Endothelial cell of umbilical vein (primary cell): ENCODE data around the gene PNLIPRP2. TPM values are rescaled to one million over a fixed set of nuclear protein-coding genes. Genes with fewer than 3 reads are reported as not detected.

ENCODE experiments used
- BruUV-seq: library from RNA; stranded (reverse); fragments of 400-500 nt; replicated peaks from 2 replicates; lab custom pipeline; 2021; lab: Mats Ljungman, UMichigan
- CTCF ChIA-PET: fragments of 300-600, 350-600 bp; sonication (Branson Sonifier 250); formaldehyde crosslinking; loops from one replicate; lab custom pipeline; 2021; ENCODE audit warnings: antibody characterized with exemption, inconsistent platforms; lab: Charles Lee
- POLR2A ChIA-PET: fragments of 300-600, 350-600 bp; sonication (Branson Sonifier 250); formaldehyde crosslinking; loops from one replicate; lab custom pipeline; 2021; ENCODE audit warnings: antibody characterized with exemption, inconsistent platforms; lab: Charles Lee
- DNase-seq: peaks from one replicate; pipeline ENCODE4 v3.0.0-alpha.2; 2011; ENCODE audit warnings: low read depth, low spot score
- FAIRE-seq: peaks from 2 replicates; lab custom pipeline; 2011; peaks lifted over from hg19 to GRCh38; lab: Jason Lieb, UNC
- H2AFZ ChIP-seq: 2 replicates; pipeline ENCODE4 v1.6.0; 2012; ENCODE audit warnings: low read depth, low read length, control low read depth, inconsistent platforms
- H3K27ac ChIP-seq: 2 replicates; pipeline ENCODE4 v1.5.1; 2011; ENCODE audit warnings: low read depth, mild to moderate bottlenecking, control low read depth, low read length, moderate library complexity; ENCODE audit not compliant: insufficient read depth
- H3K27me3 ChIP-seq, 2 experiments: 2 replicates each; pipeline versions ENCODE4 v1.6.0 to v1.6.1; 2011; ENCODE audit warnings: low read length in 2 of 2, mixed read lengths in 1 of 2; ENCODE audit not compliant: control insufficient read depth in 2 of 2, insufficient read depth in 2 of 2
- H3K36me3 ChIP-seq, 2 experiments: 2 replicates in 1 of 2; 3 replicates in 1 of 2; pipeline ENCODE4 v1.5.1; 2011; ENCODE audit warnings: low read length in 2 of 2, mild to moderate bottlenecking in 1 of 2, moderate library complexity in 1 of 2; ENCODE audit not compliant: control insufficient read depth in 2 of 2, insufficient read depth in 2 of 2; ENCODE audit errors: extremely low read depth in 1 of 2
- H3K4me1 ChIP-seq: 3 replicates; pipeline ENCODE4 v1.5.1; 2011; ENCODE audit warnings: mild to moderate bottlenecking, low read length; ENCODE audit not compliant: control insufficient read depth, insufficient read depth; ENCODE audit errors: extremely low read depth
- H3K4me2 ChIP-seq: 2 replicates; pipeline ENCODE4 v1.6.1; 2011; ENCODE audit warnings: low read length, control low read depth, mixed read lengths; ENCODE audit not compliant: insufficient read depth
- H3K4me3 ChIP-seq, 3 experiments: fragments of 200-600 bp in 1 of 3; sonication (generic), shearing (Covaris generic) in 1 of 3; replicated peaks in 1 of 3; 2 replicates each; pipeline ENCODE4 v1.5.1; 2011 to 2016; ENCODE audit warnings: control low read depth in 3 of 3, low read length in 3 of 3, mild to moderate bottlenecking in 2 of 3, inconsistent platforms in 1 of 3, low read depth in 1 of 3, moderate library complexity in 1 of 3; ENCODE audit not compliant: insufficient read depth in 1 of 3
- H3K79me2 ChIP-seq: 2 replicates; pipeline ENCODE4 v1.6.0; 2012; ENCODE audit warnings: low read length, inconsistent platforms; ENCODE audit not compliant: control insufficient read depth, insufficient read depth
- H3K9ac ChIP-seq: replicated peaks from 2 replicates; pipeline ENCODE3; 2011; ENCODE audit warnings: low read length, control low read depth; ENCODE audit not compliant: insufficient read depth; ENCODE audit errors: extremely low read depth
- H3K9me1 ChIP-seq: replicated peaks from 3 replicates; pipeline ENCODE4 v1.6.0; 2011; ENCODE audit warnings: mild to moderate bottlenecking, low read length; ENCODE audit not compliant: control insufficient read depth, insufficient read depth; ENCODE audit errors: extremely low read depth
- H3K9me3 ChIP-seq: replicated peaks from 2 replicates; pipeline ENCODE4 v1.5.1; 2012; ENCODE audit warnings: low read length, inconsistent platforms; ENCODE audit not compliant: control insufficient read depth, insufficient read depth
- H4K20me1 ChIP-seq: replicated peaks from 2 replicates; pipeline ENCODE3; 2011; ENCODE audit warnings: mild to moderate bottlenecking, low read length; ENCODE audit not compliant: control insufficient read depth, insufficient read depth; ENCODE audit errors: extremely low read depth
- CTCF ChIP-seq, 2 donors: IDR thresholded peaks; 1 replicate in 1 of 2; 2 replicates in 1 of 2; pipeline ENCODE4 v1.5.1; 2011; ENCODE audit warnings: low read length in 2 of 2, mild to moderate bottlenecking in 2 of 2, moderate library complexity in 2 of 2, control low read depth in 1 of 2, inconsistent platforms in 1 of 2, low read depth in 1 of 2; ENCODE audit not compliant: insufficient read depth in 1 of 2; ENCODE audit errors: extremely low read depth in 1 of 2
- EZH2 ChIP-seq: IDR thresholded peaks from 2 replicates; pipeline ENCODE4 v1.6.1; 2012; ENCODE audit warnings: borderline replicate concordance, low read depth, mild to moderate bottlenecking, moderate library complexity, low read length, inconsistent platforms; ENCODE audit not compliant: severe bottlenecking
- FOS ChIP-seq: IDR thresholded peaks from 2 replicates; pipeline ENCODE4 v1.6.1; 2011; ENCODE audit warnings: mild to moderate bottlenecking, low read length, moderate library complexity, borderline replicate concordance; ENCODE audit not compliant: insufficient read depth
- GATA2 ChIP-seq: IDR thresholded peaks from 2 replicates; pipeline ENCODE4 v1.7.0; 2011; ENCODE audit warnings: low read depth, mild to moderate bottlenecking, moderate library complexity, mixed read lengths, low read length; ENCODE audit not compliant: insufficient read length, insufficient read depth
- JUN ChIP-seq: IDR thresholded peaks from 2 replicates; pipeline ENCODE4 v1.6.1; 2011; ENCODE audit warnings: borderline replicate concordance, low read depth; ENCODE audit not compliant: insufficient read length, insufficient read depth
- MAX ChIP-seq: IDR thresholded peaks from 2 replicates; pipeline ENCODE4 v1.6.1; 2011; ENCODE audit not compliant: insufficient read depth, insufficient read length
- MYC ChIP-seq: IDR thresholded peaks from one replicate; pipeline ENCODE4 v1.6.1; 2011; ENCODE audit warnings: mild to moderate bottlenecking, low read depth, low read length
- POLR2A ChIP-seq: IDR thresholded peaks from 2 replicates; pipeline ENCODE4 v1.6.1; 2012; ENCODE audit warnings: low read depth, mild to moderate bottlenecking, control low read depth, low read length
- POLR2AphosphoS5 ChIP-seq: IDR thresholded peaks from 2 replicates; pipeline ENCODE4 v1.6.1; 2012; ENCODE audit warnings: low read depth, mild to moderate bottlenecking, control low read depth, low read length, moderate library complexity; ENCODE audit not compliant: insufficient read depth
- dilution Hi-C: fragments of 300-500 bp; cut with MboI; formaldehyde crosslinking; loops from one replicate; pipeline ENCODE4 v1.15.0; 2019; ENCODE audit warnings: low sequenced_read_pairs; ENCODE audit not compliant: extremely low pct_ligation_motif_present
- intact Hi-C: fragments of 100-400 bp; cut with micrococcal nuclease; formaldehyde crosslinking; loops from one replicate; pipeline ENCODE4 v1.10.0; 2022
- polyA plus RNA-seq, 4 experiments: library from polyadenylated mRNA; depleted of rRNA in 3 of 4; stranded (reverse) in 3 of 4; unstranded in 1 of 4; fragments of >200 nt; gene quantifications; 2 replicates each; pipeline versions ENCODE4 v1.2.1 to v1.2.3, GENCODE V29; 2011 to 2012; ENCODE audit warnings: missing spikeins in 1 of 4
- total RNA-seq: library from RNA; stranded (reverse); gene quantifications from 2 replicates; pipeline ENCODE4 v1.2.3, GENCODE V29; 2021

Gene PNLIPRP2
- total and polyA plus RNA-seq, 2 donors (not counting 3 experiments of a cell fraction or from before 2014, with no cell fraction given): not detected

GRCh38 chr10:116615199-116615776 is 5.5 kb upstream of the PNLIPRP2 start:
- BruUV-seq: no TSS peak
- dilution Hi-C loops (no loop called here), intact Hi-C loops (no loop called here)
- H3K4me2 ChIP-seq: no peak overlapping the region
- no peak overlapping the region for H3K4me3 ChIP-seq
- DNase-seq: no peak
- no peak overlapping the region for H3K9ac ChIP-seq
- POLR2A ChIA-PET: no interaction called here
- no peaks in the 10 kb centered on the region for H4K20me1 ChIP-seq
- no peaks in the 10 kb centered on the region for H3K36me3 ChIP-seq
- H3K9me3 ChIP-seq: no peaks in the 10 kb centered on the region
- FAIRE-seq: no peak
- H3K4me1 ChIP-seq: no peaks in the 10 kb centered on the region
- CTCF ChIA-PET: no interaction called here
- no peak for TF ChIP-seq GATA2
- TF ChIP-seq FOS: no peak
- TF ChIP-seq POLR2AphosphoS5: no peak
- no peak for TF ChIP-seq MYC
- no peak for TF ChIP-seq POLR2A
- no peak for TF ChIP-seq JUN
- no peak for TF ChIP-seq CTCF (IDR thresholded peaks at IDR 0.05; ENCODE audit: extremely low read depth in 1 of 2, insufficient read depth in 1 of 2, low read depth in 1 of 2, low read length in 2 of 2)
- TF ChIP-seq MAX: no peak
- TF ChIP-seq EZH2: no peak
- H3K9me1 ChIP-seq: no peaks in the 10 kb centered on the region
- H3K79me2 ChIP-seq: no peaks in the 10 kb centered on the region
- no peaks in the 10 kb centered on the region for H3K27me3 ChIP-seq
- no peak overlapping the region for H2AFZ ChIP-seq
- H3K27ac ChIP-seq: no peak overlapping the region
